Fibroblast of pulmonary artery (primary cell): ENCODE results near the gene RAPGEF1.

Source experiments
- DNase-seq: peaks from one replicate; pipeline ENCODE4 v3.0.0-alpha.2; 2010; ENCODE audit warnings: low read depth
- H3K4me3 ChIP-seq: replicated peaks from 2 replicates; pipeline ENCODE4 v1.5.1; 2011; ENCODE audit warnings: low read depth, mild to moderate bottlenecking, control low read depth, low read length, moderate library complexity
- TF ChIP-seq, protein P1 (sequence below): IDR thresholded peaks from 2 replicates; pipeline ENCODE4 v1.5.1; 2011; ENCODE audit warnings: mild to moderate bottlenecking, control low read depth, low read length, inconsistent platforms; ENCODE audit errors: missing control alignments

RAPGEF1 gene

DNA sequence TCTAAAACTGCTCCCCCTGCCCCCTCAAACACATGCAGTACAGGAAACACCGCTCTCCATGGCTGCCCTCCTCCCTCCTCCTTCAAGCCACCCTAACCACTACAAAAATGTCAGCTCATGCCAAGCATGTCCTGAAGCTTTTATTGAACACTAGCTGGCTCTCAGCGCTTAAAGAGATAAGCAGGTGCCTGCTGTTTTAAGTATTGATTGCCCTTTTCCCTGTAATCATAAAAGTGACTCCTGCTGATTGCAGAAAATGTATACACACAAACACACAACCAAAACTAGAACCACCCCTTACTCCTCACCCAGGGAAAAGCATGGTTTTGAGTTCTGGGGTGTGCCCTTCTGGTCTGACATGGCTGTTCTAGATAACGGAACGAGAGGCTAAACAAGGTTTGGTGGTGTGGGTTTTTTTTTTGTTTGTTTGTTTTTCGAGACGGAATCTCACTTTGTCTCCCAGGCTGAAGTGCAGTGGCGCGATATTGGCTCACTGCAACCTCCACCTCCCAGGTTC, 205.1 kb downstream of the RAPGEF1 start:
- no peak overlapping the region for H3K4me3 ChIP-seq
- no peak for DNase-seq
- TF ChIP-seq, protein P1, sequence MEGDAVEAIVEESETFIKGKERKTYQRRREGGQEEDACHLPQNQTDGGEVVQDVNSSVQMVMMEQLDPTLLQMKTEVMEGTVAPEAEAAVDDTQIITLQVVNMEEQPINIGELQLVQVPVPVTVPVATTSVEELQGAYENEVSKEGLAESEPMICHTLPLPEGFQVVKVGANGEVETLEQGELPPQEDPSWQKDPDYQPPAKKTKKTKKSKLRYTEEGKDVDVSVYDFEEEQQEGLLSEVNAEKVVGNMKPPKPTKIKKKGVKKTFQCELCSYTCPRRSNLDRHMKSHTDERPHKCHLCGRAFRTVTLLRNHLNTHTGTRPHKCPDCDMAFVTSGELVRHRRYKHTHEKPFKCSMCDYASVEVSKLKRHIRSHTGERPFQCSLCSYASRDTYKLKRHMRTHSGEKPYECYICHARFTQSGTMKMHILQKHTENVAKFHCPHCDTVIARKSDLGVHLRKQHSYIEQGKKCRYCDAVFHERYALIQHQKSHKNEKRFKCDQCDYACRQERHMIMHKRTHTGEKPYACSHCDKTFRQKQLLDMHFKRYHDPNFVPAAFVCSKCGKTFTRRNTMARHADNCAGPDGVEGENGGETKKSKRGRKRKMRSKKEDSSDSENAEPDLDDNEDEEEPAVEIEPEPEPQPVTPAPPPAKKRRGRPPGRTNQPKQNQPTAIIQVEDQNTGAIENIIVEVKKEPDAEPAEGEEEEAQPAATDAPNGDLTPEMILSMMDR: no peak

DNA sequence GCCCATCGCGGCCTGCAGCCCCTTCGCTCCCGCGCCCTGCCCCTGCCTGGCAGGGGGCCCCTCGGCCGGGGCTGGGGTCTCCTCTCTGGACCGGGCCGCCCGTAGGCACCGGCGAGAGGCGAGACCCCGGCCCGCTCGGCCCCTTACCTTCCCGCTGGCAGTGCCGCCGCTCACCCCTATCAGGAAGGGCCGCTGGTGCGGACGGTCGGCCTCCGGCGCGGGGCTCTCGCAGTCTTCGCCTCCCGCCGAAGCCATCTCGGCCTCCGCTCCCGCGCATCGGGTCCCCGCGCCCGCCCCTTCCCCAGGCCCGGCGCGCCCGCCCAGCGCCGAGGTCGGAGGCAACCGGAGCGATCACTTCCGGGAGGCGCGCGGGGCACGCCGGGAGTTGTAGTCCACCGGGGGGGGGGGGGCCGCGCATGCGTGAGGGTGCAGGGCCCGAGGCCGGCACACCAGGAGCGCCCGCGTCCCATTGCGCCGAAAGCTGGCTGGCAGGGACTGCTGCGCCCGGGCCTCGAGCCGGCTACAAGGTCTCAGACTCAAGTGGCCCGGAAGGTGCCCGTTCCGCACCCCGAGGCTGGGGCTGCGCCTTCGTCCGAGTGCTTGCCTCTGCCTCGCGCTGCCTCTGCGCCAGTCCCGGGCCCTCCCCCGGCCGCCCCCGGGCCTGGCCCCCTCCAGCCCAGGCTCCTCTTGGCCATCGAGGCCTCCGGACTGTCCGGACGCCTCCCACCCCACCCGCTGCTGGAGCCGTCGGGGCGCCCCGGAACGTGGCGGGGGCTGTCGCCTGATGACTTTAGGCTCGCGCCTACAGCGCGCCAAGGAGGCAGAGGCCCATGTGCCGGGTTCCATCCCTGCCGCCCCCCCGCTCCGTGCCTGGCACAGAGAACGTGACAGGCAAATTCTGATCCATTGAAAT, 208.7 kb downstream of the RAPGEF1 start, which contains the start of gene UCK1:
UCK1 (minus strand) TSS at position 344 of the 913 bp plus-strand sequence; CDS start at position 255, 89 bp downstream.
- TF ChIP-seq, protein P1: no peak
- H3K4me3 ChIP-seq: peak within 1 kb of the TSS; percentile 73
- peak; percentile 80 for DNase-seq

DNA sequence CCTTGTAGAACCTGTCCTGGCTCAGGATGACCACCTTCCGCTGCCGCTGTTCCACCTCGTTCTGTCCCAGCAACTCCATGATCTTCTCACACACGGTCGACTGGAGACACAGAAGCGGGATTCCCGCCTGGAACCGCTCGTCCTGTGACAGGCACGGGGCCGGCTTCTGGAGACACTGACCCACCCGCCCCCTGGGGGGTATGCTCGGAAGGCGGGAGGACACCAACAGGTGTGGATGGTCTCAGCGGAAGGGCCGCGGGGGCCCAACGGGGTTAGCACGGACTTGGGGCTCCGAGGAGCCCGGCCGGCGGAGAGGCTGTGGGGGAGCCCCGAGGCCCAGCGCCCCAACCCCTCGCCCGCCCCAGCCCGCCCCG, 209.3 kb downstream of the RAPGEF1 start:
- TF ChIP-seq, protein P1: peak; percentile 7
- peak overlapping the region; percentile 73 for H3K4me3 ChIP-seq
- DNase-seq: peak; percentile 29

DNA sequence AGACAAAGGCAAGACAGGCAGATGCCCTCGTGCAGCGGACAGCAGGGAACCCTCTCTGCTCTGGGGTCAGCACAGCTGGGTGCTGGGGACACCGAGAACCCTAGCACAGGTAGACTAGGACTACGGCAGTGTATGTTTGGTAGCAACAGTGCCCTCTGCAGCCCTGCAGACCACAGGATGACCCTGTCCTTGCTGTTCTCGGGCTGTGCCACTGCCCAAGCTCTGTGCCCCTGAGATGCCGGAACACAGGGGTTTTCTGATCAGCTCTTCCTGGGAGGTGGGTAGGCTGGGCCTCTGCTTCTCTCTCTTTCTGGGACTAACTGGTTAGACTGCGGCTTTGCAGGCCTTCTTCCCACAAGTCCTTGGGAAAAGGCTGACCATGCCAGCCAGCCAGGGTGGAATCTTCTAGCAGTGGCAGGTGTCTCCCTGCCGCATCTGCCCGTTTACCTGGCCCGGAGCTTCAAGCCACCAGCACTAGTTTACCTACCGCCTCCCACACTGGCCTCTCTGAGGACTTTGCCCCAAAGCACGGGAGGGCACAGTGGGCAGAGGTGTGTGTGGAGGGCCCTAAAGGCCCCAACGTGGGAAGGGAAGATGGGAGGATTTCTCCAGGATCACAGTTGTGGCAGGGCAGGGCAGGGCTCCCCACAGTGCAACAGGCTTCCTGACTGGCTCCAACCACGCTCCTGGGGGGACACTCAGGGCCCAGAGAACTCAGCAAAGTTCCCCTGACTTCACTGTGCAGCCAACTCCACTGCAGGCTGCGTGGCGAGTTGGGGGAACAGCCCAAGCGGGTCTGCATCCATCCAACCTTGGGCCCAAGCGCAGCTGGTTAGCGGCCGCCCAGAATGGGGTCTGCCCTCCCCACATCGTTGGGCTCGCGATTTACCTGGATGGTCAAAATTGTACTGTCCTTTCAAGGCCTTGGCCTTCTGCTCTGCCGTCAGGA, 210.0 kb downstream of the RAPGEF1 start:
- TF ChIP-seq, protein P1: no peak
- peak overlapping the region; percentile 73 for H3K4me3 ChIP-seq
- DNase-seq: no peak

DNA sequence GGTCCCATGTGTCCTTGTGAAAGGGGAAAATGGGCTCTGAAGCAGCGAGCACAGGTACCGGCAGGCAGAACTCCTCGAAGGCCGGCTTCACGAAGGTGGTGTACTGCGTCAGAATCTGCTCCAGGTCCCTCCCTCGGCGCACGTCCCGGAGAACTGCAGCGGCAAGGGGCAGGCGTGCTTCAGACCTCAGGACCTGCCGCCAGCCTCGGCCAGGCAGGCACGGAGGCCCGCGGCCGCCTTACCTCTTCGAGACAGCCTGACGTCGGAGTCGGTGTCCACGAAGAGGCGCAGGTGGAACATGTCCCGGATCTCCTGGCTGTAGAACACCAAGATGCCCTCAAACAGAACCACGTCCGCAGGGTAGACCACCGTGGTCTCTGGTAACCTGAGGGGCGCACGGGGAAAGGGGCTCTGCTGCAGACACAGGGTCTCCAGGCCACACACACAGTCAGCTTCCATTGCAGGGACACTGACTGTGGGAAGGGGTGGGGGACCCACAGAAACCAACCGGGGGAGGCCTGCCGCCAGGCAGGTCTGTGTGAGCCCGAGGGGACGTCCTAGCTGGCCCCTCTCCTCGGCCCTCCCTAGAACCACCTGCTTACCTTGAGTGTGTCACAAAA, 210.9 kb downstream of the RAPGEF1 start:
- DNase-seq: no peak
- TF ChIP-seq, protein P1: no peak
- H3K4me3 ChIP-seq: no peak overlapping the region

DNA sequence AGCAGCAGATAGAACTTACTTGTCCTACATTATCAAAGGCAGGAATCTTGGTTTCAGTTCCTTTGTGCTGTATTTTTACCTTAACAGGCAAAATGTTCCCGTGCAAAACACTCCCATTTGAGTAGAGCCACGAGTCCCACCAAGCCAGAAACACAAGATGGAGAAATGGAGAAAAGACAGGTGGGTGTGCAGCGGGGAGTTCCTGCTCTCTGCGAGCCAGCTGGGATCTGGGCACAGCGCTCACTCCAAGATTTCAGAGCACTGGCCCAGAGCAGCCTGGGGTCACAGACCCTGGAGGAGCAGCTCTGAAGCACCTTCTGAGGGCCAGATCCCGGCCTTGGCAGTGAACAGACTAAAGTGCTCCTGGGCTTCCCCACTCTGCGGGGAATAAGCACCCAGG, 211.7 kb downstream of the RAPGEF1 start:
- TF ChIP-seq, protein P1: no peak
- no peak overlapping the region for H3K4me3 ChIP-seq
- DNase-seq: no peak
